Thyroid gland (tissue), 4 donors: ENCODE measurements around the gene RFTN2.

ENCODE experiments used
- CTCF ChIP-seq, 6 experiments: fragments of 200-600 bp in 3 of 6; fragments of 450-650 bp in 3 of 6; sonication (generic) in 3 of 6; IDR thresholded peaks; one replicate each; pipeline ENCODE4 v1.5.1; 2016 to 2019; ENCODE audit warnings: antibody characterized with exemption in 6 of 6, mild to moderate bottlenecking in 2 of 6, inconsistent platforms in 1 of 6, moderate library complexity in 1 of 6
- POLR2A ChIP-seq, 2 donors: fragments of 450-650 bp; IDR thresholded peaks; one replicate each; pipeline ENCODE4 v1.6.1; 2017; ENCODE audit warnings: antibody characterized with exemption in 2 of 2, mild to moderate bottlenecking in 2 of 2, moderate library complexity in 1 of 2

- TF ChIP-seq CTCF (IDR thresholded peaks at IDR 0.05) (no peak), POLR2A (IDR thresholded peaks at IDR 0.05) (no peak)
Observed at GRCh38 chr2:197647961-197648690, 27.3 kb downstream of the RFTN2 start.
